NCI-H1048 (cell line): Measurements from ENCODE around the gene SELENOV.
A peak's percentile ranks its signal among the peaks of the same experiment; 100 is the strongest.

Experiments used
- DNase-seq: peaks from one replicate; lab custom pipeline; 2025; lab: John Stamatoyannopoulos, UW

Gene SELENOV

GRCh38 chr19:39494661-39495060 lies 20.3 kb upstream of the SELENOV start:
- DNase-seq = no peak

- DNase-seq = no peak
These were observed 18.9 kb upstream of the SELENOV start for GRCh38 chr19:39496063-39496462.

- no peak for DNase-seq
These were observed 17.3 kb upstream of the SELENOV start for GRCh38 chr19:39497701-39497995.

GRCh38 chr19:39497996-39498797 lies 16.7 kb upstream of the SELENOV start:
- no peak for DNase-seq

DNA sequence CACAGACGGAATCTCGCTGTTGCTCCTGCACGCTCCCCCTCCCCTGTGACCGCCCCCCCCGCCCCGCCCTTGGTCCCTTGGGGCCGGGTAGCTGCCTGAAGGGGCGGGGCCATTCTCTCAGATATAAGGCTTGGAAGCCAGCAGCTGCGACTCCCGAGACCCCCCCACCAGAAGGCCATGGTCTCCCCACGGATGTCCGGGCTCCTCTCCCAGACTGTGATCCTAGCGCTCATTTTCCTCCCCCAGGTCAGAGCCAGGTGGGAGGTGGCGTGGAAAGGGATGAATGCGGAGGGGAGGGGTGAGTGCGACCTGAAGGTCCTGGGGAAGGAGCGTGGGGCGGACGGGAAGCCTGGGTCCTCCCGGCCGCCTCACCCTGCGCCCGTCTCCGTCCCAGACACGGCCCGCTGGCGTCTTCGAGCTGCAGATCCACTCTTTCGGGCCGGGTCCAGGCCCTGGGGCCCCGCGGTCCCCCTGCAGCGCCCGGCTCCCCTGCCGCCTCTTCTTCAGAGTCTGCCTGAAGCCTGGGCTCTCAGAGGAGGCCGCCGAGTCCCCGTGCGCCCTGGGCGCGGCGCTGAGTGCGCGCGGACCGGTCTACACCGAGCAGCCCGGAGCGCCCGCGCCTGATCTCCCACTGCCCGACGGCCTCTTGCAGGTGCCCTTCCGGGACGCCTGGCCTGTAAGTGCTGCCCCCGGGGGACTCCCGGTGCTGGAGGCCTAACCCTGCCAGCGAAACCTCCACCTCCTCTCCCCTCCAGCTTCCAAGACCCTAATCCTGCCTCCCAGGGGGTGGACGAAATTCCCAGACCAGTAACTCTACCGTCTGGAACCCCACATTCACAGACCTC lies 15.9 kb upstream of the SELENOV start, which contains the start of gene DLL3:
Gene DLL3, plus strand, starts transcription at position 150 of the 845 bp plus-strand sequence. Its CDS starts 28 bp downstream, at position 178.
- no peak for DNase-seq

GRCh38 chr19:39499932-39500331 lies 15.0 kb upstream of the SELENOV start:
- DNase-seq = no peak

DNA sequence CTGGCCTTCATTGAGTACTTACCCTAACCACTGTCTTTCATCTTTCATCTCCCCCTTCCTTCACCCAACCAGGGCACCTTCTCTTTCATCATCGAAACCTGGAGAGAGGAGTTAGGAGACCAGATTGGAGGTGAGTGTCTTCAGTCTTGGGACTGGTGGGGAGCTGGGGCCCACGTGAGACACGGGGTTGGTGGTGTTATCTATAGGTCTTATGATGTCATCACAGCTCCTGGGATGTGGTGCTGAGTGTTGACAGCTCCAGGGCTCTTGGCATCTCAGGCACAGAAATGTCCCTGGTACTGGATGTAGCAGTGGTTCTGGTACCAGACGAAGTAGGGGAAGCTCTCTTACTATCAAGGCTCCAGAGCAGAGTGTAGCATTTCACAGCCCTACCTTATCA lies 14.4 kb upstream of the SELENOV start:
- no peak for DNase-seq

- no peak for DNase-seq
These were observed 13.6 kb upstream of the SELENOV start for GRCh38 chr19:39501340-39501739.

DNA sequence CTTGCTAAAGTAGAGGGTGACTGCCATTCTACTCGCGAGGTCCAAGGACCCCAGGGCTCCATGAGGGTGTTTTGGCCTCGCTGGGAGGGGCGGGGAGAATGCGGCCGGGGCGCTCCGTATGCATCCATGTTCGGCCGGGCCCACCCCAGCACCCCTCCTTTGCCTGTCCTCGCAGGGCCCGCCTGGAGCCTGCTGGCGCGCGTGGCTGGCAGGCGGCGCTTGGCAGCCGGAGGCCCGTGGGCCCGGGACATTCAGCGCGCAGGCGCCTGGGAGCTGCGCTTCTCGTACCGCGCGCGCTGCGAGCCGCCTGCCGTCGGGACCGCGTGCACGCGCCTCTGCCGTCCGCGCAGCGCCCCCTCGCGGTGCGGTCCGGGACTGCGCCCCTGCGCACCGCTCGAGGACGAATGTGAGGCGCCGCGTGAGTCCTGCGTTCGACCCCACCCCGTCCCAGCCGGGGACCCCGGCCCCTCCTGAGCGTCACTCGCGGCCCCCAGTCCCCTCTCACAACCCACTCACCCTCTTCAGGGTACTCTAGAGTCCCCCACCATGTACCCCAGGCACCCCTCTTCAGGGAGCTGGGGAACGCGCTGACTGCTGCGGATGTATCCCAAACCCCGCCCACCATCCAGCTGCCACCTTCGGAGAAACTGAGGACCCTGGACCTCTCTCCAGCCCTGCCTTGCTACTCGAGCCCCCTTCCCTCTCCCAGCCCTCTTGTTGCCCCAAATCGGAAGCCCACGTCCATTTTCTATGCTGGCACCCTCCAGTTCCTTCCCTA lies 12.1 kb upstream of the SELENOV start:
- peak; percentile 63 for DNase-seq

DNA sequence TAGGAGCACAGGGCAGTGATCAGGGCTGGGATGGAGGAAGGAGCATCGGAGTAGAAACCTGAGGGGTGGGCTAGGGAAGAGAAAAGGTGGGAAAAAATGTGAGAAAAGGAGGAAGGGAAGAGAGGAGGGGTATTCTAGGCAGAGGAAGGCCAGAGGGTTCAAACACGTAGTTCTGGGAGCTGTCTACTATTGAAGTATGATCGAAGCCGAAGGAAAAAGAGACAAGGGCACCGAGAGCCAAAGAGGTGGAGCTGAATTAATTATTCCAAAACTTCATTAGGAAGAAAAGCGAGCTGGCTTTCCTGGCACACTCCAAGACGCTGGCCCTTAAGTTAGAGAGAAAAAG lies 8.4 kb upstream of the SELENOV start:
- no peak for DNase-seq

GRCh38 chr19:39506944-39507714 lies 7.8 kb upstream of the SELENOV start:
- DNase-seq = peak; percentile 60

GRCh38 chr19:39507715-39508364 lies 7.1 kb upstream of the SELENOV start:
- no peak for DNase-seq

DNA sequence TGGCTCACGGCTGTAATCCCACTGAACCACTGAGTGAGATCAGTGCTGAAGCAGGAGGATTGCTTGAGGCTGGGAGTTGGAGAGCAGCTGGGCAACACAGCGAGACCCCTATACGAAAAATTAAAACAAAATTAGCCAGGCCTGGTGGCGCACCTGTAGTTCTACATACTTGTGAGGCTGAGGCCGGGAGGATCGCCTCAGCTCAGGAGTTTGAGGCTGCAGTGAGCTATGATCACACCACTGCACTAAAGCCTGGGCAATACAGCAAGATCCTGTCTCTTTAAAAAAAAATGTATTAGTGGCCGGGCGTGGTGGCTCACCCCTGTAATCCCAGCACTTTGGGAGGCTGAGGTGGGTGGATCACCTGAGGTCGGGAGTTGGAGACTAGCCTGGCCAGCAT lies 6.3 kb upstream of the SELENOV start:
- DNase-seq = no peak

GRCh38 chr19:39509233-39509632 lies 5.7 kb upstream of the SELENOV start:
- DNase-seq = no peak

- no peak for DNase-seq
These were observed 2.0 kb upstream of the SELENOV start for GRCh38 chr19:39512988-39513387.

DNA sequence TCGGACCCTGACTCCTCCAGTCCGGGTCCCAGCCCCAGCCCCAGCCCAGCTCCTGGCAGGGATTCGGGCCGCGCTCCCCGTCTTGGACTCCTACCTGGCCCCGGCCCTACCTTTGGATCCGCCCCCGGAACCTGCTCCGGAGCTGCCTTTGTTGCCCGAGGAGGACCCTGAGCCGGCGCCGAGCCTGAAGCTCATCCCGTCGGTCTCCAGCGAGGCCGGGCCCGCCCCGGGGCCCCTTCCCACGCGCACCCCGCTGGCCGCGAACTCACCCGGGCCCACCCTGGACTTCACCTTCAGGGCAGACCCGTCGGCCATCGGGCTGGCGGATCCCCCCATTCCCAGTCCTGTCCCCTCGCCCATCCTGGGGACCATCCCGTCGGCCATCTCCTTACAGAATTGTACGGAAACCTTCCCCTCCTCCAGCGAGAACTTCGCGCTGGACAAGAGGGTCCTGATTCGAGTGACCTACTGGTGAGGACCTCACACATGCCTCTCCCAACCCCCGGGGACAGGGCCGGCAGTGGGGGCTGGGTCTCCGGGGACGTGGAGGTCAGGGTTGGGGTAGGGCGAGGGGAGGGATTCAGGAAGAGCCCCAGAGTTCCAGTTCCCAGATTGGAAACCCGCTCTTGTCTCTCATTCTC lies 732 bp downstream of the SELENOV start:
- no peak for DNase-seq

- no peak for DNase-seq
These were observed 1.3 kb downstream of the SELENOV start for GRCh38 chr19:39516270-39516669.

DNA sequence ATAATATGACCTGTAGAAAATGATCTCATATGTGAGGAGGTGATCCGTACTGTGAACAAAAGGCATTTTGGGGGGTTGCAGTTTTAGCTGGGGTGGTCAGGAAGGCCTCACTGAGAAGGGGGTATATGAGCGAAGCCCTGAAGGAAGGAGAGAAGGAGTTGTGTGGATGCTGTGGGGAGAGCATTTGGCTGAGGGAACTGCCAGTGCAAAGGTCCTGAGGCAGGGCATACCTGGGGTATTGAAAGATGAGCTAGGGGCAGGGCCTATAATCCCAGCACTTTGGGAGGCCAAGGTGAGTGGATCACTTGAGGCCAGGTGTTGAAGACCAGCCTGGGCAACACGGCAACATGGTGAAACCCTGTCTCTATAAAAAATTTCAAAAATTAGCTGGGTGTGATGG lies 2.5 kb downstream of the SELENOV start:
- no peak for DNase-seq

- no peak for DNase-seq
These were observed 3.5 kb downstream of the SELENOV start for GRCh38 chr19:39518458-39518857.

DNA sequence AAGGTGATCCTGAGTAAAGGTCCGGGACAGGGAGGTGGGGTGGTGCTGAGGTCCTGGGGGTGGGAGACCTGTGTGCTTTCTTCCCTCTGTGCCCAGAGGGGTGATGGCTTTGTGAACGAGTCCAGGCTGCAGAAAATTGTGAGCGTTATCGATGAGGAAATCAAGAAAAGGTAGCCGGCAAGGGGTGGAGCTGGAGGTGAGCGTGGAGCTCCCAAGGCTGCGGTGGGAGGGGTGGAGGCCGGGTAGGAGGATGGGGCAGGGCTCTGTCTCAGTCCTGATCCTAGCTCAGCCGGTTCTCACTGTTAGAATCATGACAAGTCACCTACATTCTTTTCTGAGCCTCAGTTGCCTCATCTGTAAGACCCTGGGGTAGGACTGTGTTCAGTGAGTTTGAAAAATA lies 4.0 kb downstream of the SELENOV start:
- DNase-seq = no peak
